Bronchial epithelial cell (primary cell): Measurements from ENCODE around the gene SPACA7. TPM values are rescaled to one million over a fixed set of nuclear protein-coding genes. Genes with fewer than 3 reads are reported as not detected.

Experiments used
- DNase-seq: peaks from one replicate; pipeline ENCODE4 v3.0.0-alpha.2; 2010; ENCODE audit warnings: low read depth
- FAIRE-seq: peaks from 2 replicates; lab custom pipeline; 2011; peaks lifted over from hg19 to GRCh38; lab: Jason Lieb, UNC
- H3K27me3 ChIP-seq: 2 replicates; pipeline ENCODE4 v1.5.1; 2011; ENCODE audit warnings: low read length; ENCODE audit not compliant: control insufficient read depth, insufficient read depth
- H3K36me3 ChIP-seq: 2 replicates; pipeline ENCODE4 v1.5.1; 2011; ENCODE audit warnings: low read length; ENCODE audit not compliant: control insufficient read depth, insufficient read depth
- H3K4me3 ChIP-seq: 2 replicates; pipeline ENCODE4 v1.5.1; 2011; ENCODE audit warnings: mild to moderate bottlenecking, low read depth, low read length, control low read depth
- CTCF ChIP-seq: IDR thresholded peaks from 2 replicates; pipeline ENCODE4 v1.5.1; 2011; ENCODE audit warnings: mild to moderate bottlenecking, moderate library complexity, low read length, control low read depth, inconsistent platforms; ENCODE audit not compliant: insufficient read depth, severe bottlenecking
- total RNA-seq: library from RNA; depleted of rRNA; stranded (reverse); fragments of >200 nt; gene quantifications from 2 replicates; pipeline ENCODE4 v1.2.1, GENCODE V29; 2014

Gene SPACA7
- total RNA-seq, 1 donor from 2014 or later = not detected

- DNase-seq = no peak
- no peak overlapping the region for H3K4me3 ChIP-seq
- no peak for FAIRE-seq
- no peaks in the 10 kb centered on the region for H3K36me3 ChIP-seq
- TF ChIP-seq CTCF = no peak
- no peaks in the 10 kb centered on the region for H3K27me3 ChIP-seq
These were observed 25.9 kb upstream of the SPACA7 start for GRCh38 chr13:112350300-112350699.

GRCh38 chr13:112351825-112352224 lies 24.3 kb upstream of the SPACA7 start:
- Histone ChIP-seq H3K27me3 (no peaks in the 10 kb centered on the region), H3K4me3 (no peak overlapping the region), H3K36me3 (no peaks in the 10 kb centered on the region)
- no peak for TF ChIP-seq CTCF
- no peak for DNase-seq
- FAIRE-seq = no peak

DNA sequence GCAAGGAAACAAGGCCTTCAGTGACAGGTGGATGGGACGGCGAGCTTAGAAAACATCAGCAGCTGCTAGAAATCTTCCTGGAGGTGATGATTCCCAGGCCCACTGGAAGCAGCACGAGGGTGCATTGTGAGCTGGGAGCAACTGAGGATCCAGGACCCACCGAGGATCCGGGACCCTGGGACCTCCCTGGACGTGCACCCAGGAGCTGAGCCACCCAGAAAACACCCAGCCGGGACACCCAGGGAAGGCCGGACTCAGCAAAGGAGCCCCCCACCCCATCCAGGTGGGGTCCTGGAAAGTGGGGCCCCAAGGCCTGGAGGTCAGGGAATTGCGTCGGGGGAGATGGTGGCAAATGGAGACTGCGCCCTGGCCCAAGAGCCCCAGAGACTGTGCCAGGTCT lies 22.3 kb upstream of the SPACA7 start:
- no peak for DNase-seq
- Histone ChIP-seq H3K36me3 (no peaks in the 10 kb centered on the region), H3K27me3 (no peaks in the 10 kb centered on the region), H3K4me3 (no peak overlapping the region)
- TF ChIP-seq CTCF = no peak
- FAIRE-seq = no peak

DNA sequence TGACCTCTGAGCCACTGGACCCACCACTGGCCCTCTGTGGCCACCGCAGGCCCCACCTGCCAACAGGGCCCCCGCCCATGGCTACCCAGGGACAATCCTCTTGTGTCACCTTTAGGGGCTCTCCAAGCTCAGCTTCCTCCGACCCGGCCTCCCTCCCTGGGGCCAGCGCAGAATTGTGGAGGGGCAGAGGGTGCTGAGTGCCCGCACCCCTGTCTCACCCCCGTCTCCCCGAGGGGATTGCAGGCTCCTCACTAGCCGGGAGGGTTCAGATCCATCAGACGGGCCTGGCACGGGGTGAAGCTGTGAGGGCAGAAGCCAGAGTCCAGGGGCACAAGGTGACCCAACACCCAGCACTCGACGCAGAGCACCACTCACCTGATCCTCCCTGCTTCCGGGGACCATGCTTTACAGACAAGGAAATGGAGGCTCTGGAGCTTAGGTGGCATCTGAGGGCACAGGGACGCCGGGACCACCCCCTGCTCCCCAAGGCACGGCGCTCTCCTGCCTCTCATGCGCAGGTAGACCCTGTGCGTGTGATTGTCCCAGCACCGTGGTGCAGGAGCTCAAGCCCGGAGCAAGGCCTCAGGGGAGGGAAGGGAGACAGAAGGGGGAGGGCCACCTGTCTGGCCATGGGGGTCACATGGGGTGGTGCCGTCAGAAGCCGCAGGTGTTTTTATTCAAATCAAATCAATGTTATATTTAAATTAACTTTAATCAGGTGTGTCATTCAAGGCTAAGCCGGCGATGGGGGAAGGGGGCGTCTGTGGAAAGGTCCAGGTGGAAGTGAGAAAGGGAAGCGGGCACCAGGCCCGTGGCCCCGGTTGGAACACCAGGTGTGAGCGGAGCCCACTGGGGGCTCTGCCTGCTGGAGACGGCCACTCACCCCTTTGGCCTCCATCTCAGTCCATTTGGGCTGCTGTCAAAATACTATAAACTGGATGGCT lies 21.6 kb upstream of the SPACA7 start:
- FAIRE-seq = no peak

DNA sequence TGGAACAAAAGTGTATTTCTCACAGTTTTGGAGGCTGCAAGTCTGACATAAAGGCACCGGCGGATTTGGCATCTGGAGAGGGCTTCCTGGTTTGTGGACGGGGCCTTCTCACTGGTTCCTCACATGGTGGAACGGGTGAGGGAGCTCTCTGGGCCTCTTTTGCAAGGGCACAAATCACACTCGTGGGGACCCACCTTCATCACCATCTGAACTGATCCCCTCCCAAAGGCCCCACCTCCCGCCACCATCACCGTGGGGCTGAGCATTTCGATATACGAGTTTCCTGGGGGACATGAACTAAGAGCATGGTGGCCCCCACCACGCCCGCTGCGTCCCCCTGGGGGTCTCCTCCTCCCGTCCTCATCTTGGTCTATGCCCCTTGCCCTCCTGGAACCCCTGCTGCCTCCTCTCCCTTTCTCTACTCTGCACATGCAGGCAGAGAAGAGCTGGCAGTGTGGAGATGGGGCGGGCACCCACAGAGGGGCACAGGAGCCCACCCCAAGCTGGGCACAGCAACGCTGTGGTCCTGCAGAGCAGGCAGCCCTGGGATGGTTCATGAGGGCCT lies 20.8 kb upstream of the SPACA7 start:
- Histone ChIP-seq H3K4me3 (no peak overlapping the region), H3K27me3 (no peaks in the 10 kb centered on the region), H3K36me3 (no peaks in the 10 kb centered on the region)
- DNase-seq (no peak), FAIRE-seq (no peak)
- no peak for TF ChIP-seq CTCF

More for the DNA sequence above, 21.6 kb upstream of the SPACA7 start:
- H3K4me3 ChIP-seq = no peak overlapping the region
- DNase-seq = no peak
- no peak for TF ChIP-seq CTCF
- no peaks in the 10 kb centered on the region for H3K27me3 ChIP-seq
- no peaks in the 10 kb centered on the region for H3K36me3 ChIP-seq
